Globus pallidus (tissue), 1 donor: ENCODE data around the gene TEX22.
"Not testable (repeated sequence)": the region's sequence is repeated elsewhere in the genome, so short reads cannot be mapped to it uniquely, and the experiment has no call there.

ENCODE experiments used
- DNase-seq: peaks from one replicate; pipeline ENCODE4 v3.0.0-alpha.2; 2015; ENCODE audit warnings: low spot score

The TEX22 gene

GRCh38 chr14:105398044-105398725, at the start of gene TEX22:
Gene TEX22, plus strand, starts transcription at chr14:105398538. Its CDS starts 803 bp downstream, at chr14:105399341.
- DNase-seq, result peak; percentile 73

GRCh38 chr14:105348945-105349699, 49.2 kb upstream of the TEX22 start:
- no peak for DNase-seq

- no peak for DNase-seq
Measured at GRCh38 chr14:105349992-105350391, 48.3 kb upstream of the TEX22 start.

GRCh38 chr14:105350450-105351244, 47.7 kb upstream of the TEX22 start:
- DNase-seq, result no peak

- no peak for DNase-seq
Measured at GRCh38 chr14:105351410-105351809, 46.9 kb upstream of the TEX22 start.

- DNase-seq, result peak; percentile 80
Measured at GRCh38 chr14:105351920-105352851, 46.2 kb upstream of the TEX22 start.

- DNase-seq, result no peak
Measured at GRCh38 chr14:105353136-105353535, 45.2 kb upstream of the TEX22 start.

- DNase-seq, result no peak
Measured at GRCh38 chr14:105354541-105354940, 43.8 kb upstream of the TEX22 start.

- no peak for DNase-seq
Measured at GRCh38 chr14:105355049-105355575, 43.2 kb upstream of the TEX22 start.

- DNase-seq, result no peak
Measured at GRCh38 chr14:105355850-105356604, 42.3 kb upstream of the TEX22 start.

- DNase-seq, result no peak
Measured at GRCh38 chr14:105356927-105357326, 41.4 kb upstream of the TEX22 start.

- no peak for DNase-seq
Measured at GRCh38 chr14:105357626-105358025, 40.7 kb upstream of the TEX22 start.

GRCh38 chr14:105358140-105358846, 40.0 kb upstream of the TEX22 start:
- DNase-seq, result no peak

- no peak for DNase-seq
Measured at GRCh38 chr14:105358943-105359342, 39.4 kb upstream of the TEX22 start.

- DNase-seq, result not testable (repeated sequence)
Measured at GRCh38 chr14:105361412-105361811, 36.9 kb upstream of the TEX22 start.

GRCh38 chr14:105363847-105364708, 34.3 kb upstream of the TEX22 start:
- no peak for DNase-seq

GRCh38 chr14:105365101-105365500, 33.2 kb upstream of the TEX22 start:
- DNase-seq, result no peak

GRCh38 chr14:105365681-105366080, 32.7 kb upstream of the TEX22 start:
- DNase-seq, result no peak
